ENCODE data around the gene ARG2. TPM values are rescaled to one million over a fixed set of nuclear protein-coding genes. Genes with fewer than 3 reads are reported as not detected.

ARG2 gene
- total and polyA plus RNA-seq, 9 of the 15 experiments (the other 6 are each of a cell fraction or from before 2014, with no cell fraction given): 6.2 to 75.0 (median 17.8) TPM

DNA sequence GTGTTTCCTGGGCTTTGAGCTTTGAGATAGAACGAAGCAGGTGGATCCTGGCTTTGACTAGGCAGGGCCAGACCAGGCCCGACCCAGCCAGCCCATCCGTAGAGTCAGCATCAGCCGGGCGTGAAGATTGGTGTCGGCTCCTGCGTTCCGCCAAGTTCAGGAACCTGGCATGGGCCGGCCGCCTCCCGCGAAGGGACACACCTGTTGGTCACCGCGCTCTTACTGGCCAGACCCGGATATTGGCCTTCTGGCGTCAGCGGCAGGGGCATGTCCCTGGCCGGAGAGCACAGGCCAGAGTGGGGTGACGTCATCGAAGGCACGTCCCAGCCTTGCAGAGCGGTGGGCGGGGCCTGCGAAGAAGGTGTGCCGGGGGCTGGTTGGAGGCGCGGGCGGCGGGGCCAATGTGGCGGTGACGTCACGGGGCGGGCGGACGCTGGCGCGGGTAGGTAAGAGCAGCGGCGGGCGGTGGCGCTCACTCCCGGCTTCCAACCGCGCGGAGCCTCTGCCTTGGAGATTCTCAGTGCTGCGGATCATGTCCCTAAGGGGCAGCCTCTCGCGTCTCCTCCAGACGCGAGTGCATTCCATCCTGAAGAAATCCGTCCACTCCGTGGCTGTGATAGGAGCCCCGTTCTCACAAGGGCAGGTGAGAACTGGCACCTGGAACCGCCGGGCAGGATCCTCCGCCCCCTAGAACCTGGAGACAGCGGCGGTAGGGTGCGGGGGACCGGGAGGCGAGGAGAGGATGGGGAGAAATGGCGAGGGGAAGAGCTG, at the start of gene ARG2 (continued):
- TF ChIP-seq CBX2 (IDR thresholded peaks at IDR 0.05; ENCODE audit: insufficient read depth, low read length, poor library complexity, severe bottlenecking) (no peak), NR2C1 (IDR thresholded peaks at IDR 0.05) (no peak), NR2C1 (tag; IDR thresholded peaks at IDR 0.05) (no peak), SMAD4 (CRISPR knock-in tag; conservative IDR thresholded peaks at IDR 0.05) (peak; percentile 60), ZNF146 (CRISPR knock-in tag; IDR thresholded peaks at IDR 0.05; ENCODE audit: unreplicated experiment) (no peak), E2F3 (CRISPR knock-in tag; IDR thresholded peaks at IDR 0.05) (no peak), ZNF77 (CRISPR knock-in tag; IDR thresholded peaks at IDR 0.05) (no peak), HCFC1 (IDR thresholded peaks at IDR 0.05; ENCODE audit: low read depth, low read length) (no peak), TCF3 (CRISPR knock-in tag; IDR thresholded peaks at IDR 0.05) (no peak), PHF8 (IDR thresholded peaks at IDR 0.05; ENCODE audit: borderline replicate concordance, low read length) (peak; percentile 56; the same call in 1 of the 2 replicates), RUNX1 (IDR thresholded peaks at IDR 0.05; ENCODE audit: low read depth) (no peak)
- TF ChIP-seq, protein P1, sequence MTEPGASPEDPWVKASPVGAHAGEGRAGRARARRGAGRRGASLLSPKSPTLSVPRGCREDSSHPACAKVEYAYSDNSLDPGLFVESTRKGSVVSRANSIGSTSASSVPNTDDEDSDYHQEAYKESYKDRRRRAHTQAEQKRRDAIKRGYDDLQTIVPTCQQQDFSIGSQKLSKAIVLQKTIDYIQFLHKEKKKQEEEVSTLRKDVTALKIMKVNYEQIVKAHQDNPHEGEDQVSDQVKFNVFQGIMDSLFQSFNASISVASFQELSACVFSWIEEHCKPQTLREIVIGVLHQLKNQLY (CRISPR knock-in tag; conservative IDR thresholded peaks at IDR 0.05): no peak
- TF ChIP-seq, protein P2, sequence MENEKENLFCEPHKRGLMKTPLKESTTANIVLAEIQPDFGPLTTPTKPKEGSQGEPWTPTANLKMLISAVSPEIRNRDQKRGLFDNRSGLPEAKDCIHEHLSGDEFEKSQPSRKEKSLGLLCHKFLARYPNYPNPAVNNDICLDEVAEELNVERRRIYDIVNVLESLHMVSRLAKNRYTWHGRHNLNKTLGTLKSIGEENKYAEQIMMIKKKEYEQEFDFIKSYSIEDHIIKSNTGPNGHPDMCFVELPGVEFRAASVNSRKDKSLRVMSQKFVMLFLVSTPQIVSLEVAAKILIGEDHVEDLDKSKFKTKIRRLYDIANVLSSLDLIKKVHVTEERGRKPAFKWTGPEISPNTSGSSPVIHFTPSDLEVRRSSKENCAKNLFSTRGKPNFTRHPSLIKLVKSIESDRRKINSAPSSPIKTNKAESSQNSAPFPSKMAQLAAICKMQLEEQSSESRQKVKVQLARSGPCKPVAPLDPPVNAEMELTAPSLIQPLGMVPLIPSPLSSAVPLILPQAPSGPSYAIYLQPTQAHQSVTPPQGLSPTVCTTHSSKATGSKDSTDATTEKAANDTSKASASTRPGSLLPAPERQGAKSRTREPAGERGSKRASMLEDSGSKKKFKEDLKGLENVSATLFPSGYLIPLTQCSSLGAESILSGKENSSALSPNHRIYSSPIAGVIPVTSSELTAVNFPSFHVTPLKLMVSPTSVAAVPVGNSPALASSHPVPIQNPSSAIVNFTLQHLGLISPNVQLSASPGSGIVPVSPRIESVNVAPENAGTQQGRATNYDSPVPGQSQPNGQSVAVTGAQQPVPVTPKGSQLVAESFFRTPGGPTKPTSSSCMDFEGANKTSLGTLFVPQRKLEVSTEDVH (IDR thresholded peaks at IDR 0.05; ENCODE audit: low read depth, partially characterized antibody): peak; percentile 19
- TF ChIP-seq, protein P3, sequence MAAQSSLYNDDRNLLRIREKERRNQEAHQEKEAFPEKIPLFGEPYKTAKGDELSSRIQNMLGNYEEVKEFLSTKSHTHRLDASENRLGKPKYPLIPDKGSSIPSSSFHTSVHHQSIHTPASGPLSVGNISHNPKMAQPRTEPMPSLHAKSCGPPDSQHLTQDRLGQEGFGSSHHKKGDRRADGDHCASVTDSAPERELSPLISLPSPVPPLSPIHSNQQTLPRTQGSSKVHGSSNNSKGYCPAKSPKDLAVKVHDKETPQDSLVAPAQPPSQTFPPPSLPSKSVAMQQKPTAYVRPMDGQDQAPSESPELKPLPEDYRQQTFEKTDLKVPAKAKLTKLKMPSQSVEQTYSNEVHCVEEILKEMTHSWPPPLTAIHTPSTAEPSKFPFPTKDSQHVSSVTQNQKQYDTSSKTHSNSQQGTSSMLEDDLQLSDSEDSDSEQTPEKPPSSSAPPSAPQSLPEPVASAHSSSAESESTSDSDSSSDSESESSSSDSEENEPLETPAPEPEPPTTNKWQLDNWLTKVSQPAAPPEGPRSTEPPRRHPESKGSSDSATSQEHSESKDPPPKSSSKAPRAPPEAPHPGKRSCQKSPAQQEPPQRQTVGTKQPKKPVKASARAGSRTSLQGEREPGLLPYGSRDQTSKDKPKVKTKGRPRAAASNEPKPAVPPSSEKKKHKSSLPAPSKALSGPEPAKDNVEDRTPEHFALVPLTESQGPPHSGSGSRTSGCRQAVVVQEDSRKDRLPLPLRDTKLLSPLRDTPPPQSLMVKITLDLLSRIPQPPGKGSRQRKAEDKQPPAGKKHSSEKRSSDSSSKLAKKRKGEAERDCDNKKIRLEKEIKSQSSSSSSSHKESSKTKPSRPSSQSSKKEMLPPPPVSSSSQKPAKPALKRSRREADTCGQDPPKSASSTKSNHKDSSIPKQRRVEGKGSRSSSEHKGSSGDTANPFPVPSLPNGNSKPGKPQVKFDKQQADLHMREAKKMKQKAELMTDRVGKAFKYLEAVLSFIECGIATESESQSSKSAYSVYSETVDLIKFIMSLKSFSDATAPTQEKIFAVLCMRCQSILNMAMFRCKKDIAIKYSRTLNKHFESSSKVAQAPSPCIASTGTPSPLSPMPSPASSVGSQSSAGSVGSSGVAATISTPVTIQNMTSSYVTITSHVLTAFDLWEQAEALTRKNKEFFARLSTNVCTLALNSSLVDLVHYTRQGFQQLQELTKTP (IDR thresholded peaks at IDR 0.05; ENCODE audit: low read depth in 1 of 2, partially characterized antibody in 2 of 2): no peak
- TF ChIP-seq, protein P4, sequence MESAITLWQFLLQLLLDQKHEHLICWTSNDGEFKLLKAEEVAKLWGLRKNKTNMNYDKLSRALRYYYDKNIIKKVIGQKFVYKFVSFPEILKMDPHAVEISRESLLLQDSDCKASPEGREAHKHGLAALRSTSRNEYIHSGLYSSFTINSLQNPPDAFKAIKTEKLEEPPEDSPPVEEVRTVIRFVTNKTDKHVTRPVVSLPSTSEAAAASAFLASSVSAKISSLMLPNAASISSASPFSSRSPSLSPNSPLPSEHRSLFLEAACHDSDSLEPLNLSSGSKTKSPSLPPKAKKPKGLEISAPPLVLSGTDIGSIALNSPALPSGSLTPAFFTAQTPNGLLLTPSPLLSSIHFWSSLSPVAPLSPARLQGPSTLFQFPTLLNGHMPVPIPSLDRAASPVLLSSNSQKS (CRISPR knock-in tag; IDR thresholded peaks at IDR 0.05): no peak
- TF ChIP-seq, protein P5, sequence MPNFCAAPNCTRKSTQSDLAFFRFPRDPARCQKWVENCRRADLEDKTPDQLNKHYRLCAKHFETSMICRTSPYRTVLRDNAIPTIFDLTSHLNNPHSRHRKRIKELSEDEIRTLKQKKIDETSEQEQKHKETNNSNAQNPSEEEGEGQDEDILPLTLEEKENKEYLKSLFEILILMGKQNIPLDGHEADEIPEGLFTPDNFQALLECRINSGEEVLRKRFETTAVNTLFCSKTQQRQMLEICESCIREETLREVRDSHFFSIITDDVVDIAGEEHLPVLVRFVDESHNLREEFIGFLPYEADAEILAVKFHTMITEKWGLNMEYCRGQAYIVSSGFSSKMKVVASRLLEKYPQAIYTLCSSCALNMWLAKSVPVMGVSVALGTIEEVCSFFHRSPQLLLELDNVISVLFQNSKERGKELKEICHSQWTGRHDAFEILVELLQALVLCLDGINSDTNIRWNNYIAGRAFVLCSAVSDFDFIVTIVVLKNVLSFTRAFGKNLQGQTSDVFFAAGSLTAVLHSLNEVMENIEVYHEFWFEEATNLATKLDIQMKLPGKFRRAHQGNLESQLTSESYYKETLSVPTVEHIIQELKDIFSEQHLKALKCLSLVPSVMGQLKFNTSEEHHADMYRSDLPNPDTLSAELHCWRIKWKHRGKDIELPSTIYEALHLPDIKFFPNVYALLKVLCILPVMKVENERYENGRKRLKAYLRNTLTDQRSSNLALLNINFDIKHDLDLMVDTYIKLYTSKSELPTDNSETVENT (CRISPR knock-in tag; IDR thresholded peaks at IDR 0.05): no peak
